GM23338 (cell line): ENCODE results near the gene OR4C15. TPM values are rescaled to one million over a fixed set of nuclear protein-coding genes. Genes with fewer than 3 reads are reported as not detected.

Experiments
- ATAC-seq: fragments of 200-7000 bp; cut with Tn5 transposase; 3 replicates; pipeline ENCODE4 v1.9.1; 2020
- DNase-seq: peaks from one replicate; pipeline ENCODE4 v3.0.0-alpha.2; 2015; ENCODE audit warnings: low spot score
- H2AFZ ChIP-seq: fragments of 200-600 bp; sonication (generic); 2 replicates; pipeline ENCODE4 v1.8.0; 2016; ENCODE audit warnings: antibody characterized with exemption, mild to moderate bottlenecking, moderate library complexity
- H3F3A ChIP-seq: fragments of 200-600 bp; sonication (generic); replicated peaks from 2 replicates; pipeline ENCODE4 v1.8.0; 2017; ENCODE audit warnings: antibody characterized with exemption, mixed run types, low read depth
- H3K27ac ChIP-seq: fragments of 200-600 bp; sonication (generic); 2 replicates; pipeline ENCODE4 v1.6.1; 2016; ENCODE audit warnings: low read depth
- H3K27me3 ChIP-seq: fragments of 200-600 bp; sonication (generic); 2 replicates; pipeline ENCODE4 v1.8.0; 2016; ENCODE audit warnings: mild to moderate bottlenecking, mixed run types, moderate library complexity; ENCODE audit not compliant: insufficient read depth
- H3K36me3 ChIP-seq: fragments of 200-600 bp; sonication (generic); 2 replicates; pipeline ENCODE4 v1.8.0; 2016; ENCODE audit warnings: mild to moderate bottlenecking; ENCODE audit not compliant: insufficient read depth
- H3K4me1 ChIP-seq: fragments of 200-600 bp; sonication (generic); 2 replicates; pipeline ENCODE4 v1.8.0; 2016; ENCODE audit warnings: mild to moderate bottlenecking, moderate library complexity; ENCODE audit not compliant: insufficient read depth
- H3K4me2 ChIP-seq: fragments of 200-600 bp; sonication (generic); 2 replicates; pipeline ENCODE4 v1.7.1; 2017; ENCODE audit warnings: mixed run types
- H3K4me3 ChIP-seq: fragments of 200-600 bp; sonication (generic); 2 replicates; pipeline ENCODE4 v1.6.1; 2016; ENCODE audit warnings: mixed run types
- H3K79me2 ChIP-seq: fragments of 200-600 bp; sonication (generic); replicated peaks from 2 replicates; pipeline ENCODE4 v1.8.0; 2017; ENCODE audit warnings: mild to moderate bottlenecking; ENCODE audit not compliant: insufficient read depth
- H3K9me2 ChIP-seq: fragments of 200-600 bp; sonication (generic); 2 replicates; pipeline ENCODE4 v1.8.0; 2017; ENCODE audit not compliant: insufficient read depth
- H4K20me1 ChIP-seq: fragments of 200-600 bp; sonication (generic); replicated peaks from 2 replicates; pipeline ENCODE4 v1.8.0; 2017; ENCODE audit warnings: mild to moderate bottlenecking; ENCODE audit not compliant: insufficient read depth
- H3K27ac Mint-ChIP-seq: 2 replicates; pipeline ENCODE4 v1.8.0; 2020; ENCODE audit warnings: inconsistent platforms, mild to moderate bottlenecking, moderate library complexity, mixed read lengths
- H3K27me3 Mint-ChIP-seq: 3 replicates; pipeline ENCODE4 v1.8.0; 2022; ENCODE audit warnings: low read depth, mild to moderate bottlenecking, moderate library complexity, mixed read lengths, inconsistent platforms; ENCODE audit not compliant: insufficient read depth, poor library complexity
- H3K36me3 Mint-ChIP-seq: 3 replicates; pipeline ENCODE4 v1.8.0; 2021; ENCODE audit warnings: low read depth, mild to moderate bottlenecking, inconsistent platforms, moderate library complexity, mixed read lengths
- H3K4me1 Mint-ChIP-seq: 3 replicates; pipeline ENCODE4 v1.8.0; 2020; ENCODE audit warnings: mild to moderate bottlenecking, inconsistent platforms, mixed read lengths
- H3K4me3 Mint-ChIP-seq: 3 replicates; pipeline ENCODE4 v1.8.0; 2021; ENCODE audit warnings: moderate library complexity, mild to moderate bottlenecking, inconsistent platforms, mixed read lengths
- H3K9me3 Mint-ChIP-seq: 3 replicates; pipeline ENCODE4 v1.8.0; 2020; ENCODE audit warnings: moderate library complexity, mild to moderate bottlenecking, inconsistent platforms, mixed read lengths
- CTCF ChIP-seq, 2 experiments: fragments of 200-600 bp in 1 of 2; sonication (generic) in 1 of 2; conservative IDR thresholded peaks; 2 replicates each; pipeline versions ENCODE4 v1.5.1 to v1.6.1; 2016 to 2017; ENCODE audit warnings: antibody characterized with exemption in 2 of 2, low read depth in 2 of 2, mild to moderate bottlenecking in 2 of 2, moderate library complexity in 1 of 2
- EZH2phosphoT487 ChIP-seq: fragments of 200-600 bp; sonication (generic); IDR thresholded peaks from one replicate; pipeline ENCODE4 v1.8.1; 2018; ENCODE audit warnings: antibody characterized with exemption; ENCODE audit not compliant: unreplicated experiment
- REST ChIP-seq: IDR thresholded peaks from one replicate; pipeline ENCODE4 v1.6.1; 2018; ENCODE audit warnings: antibody characterized with exemption; ENCODE audit not compliant: unreplicated experiment
- STAT1 ChIP-seq: IDR thresholded peaks from one replicate; pipeline ENCODE4 v1.6.1; 2016; ENCODE audit warnings: antibody characterized with exemption; ENCODE audit not compliant: unreplicated experiment
- ZNF114 ChIP-seq: fragments of 250-450 bp; sonication (Bioruptor Pico); IDR thresholded peaks from 2 replicates; pipeline ENCODE4 v1.5.0; 2020; ENCODE audit warnings: mild to moderate bottlenecking, moderate library complexity
- ZNF462 ChIP-seq: fragments of 250-450 bp; sonication (Bioruptor Pico); IDR thresholded peaks from 2 replicates; pipeline ENCODE4 v1.5.0; 2020; ENCODE audit warnings: mild to moderate bottlenecking, moderate library complexity
- polyA plus RNA-seq: library from polyadenylated mRNA; unstranded; fragments of >200 nt; fragmentation: Nextera tagmentation; extraction: Ambion mirVana; gene quantifications from 2 replicates; pipeline ENCODE4 v1.2.1, GENCODE V29; 2016
- total RNA-seq: library from RNA; depleted of rRNA; stranded (reverse); fragments of >200 nt; shearing (Covaris generic); gene quantifications from 2 replicates; pipeline ENCODE4 v1.2.3, GENCODE V29; 2014

Gene OR4C15
- total and polyA plus RNA-seq, 2 experiments from 2014 or later, result not detected

- TF ChIP-seq REST (no peak), EZH2phosphoT487 (no peak)
These were observed 17.6 kb downstream of the OR4C15 start, which contains the start of gene OR4C16 (continued) for GRCh38 chr11:55571828-55572227.

GRCh38 chr11:55572548-55572947, 18.3 kb downstream of the OR4C15 start:
- Histone ChIP-seq H3K4me2 (no peak overlapping the region), H3K4me3 (no peak overlapping the region), H4K20me1 (no peaks in the 10 kb centered on the region), H3K27me3 (no peaks in the 10 kb centered on the region), H2AFZ (no peak overlapping the region), H3K4me1 (no peaks in the 10 kb centered on the region), H3K9me2 (no peaks in the 10 kb centered on the region), H3K36me3 (peaks cover 8% of the 10 kb centered on the region; the same call in 1 of the 2 replicates), H3K27ac (no peak overlapping the region), H3K79me2 (no peaks in the 10 kb centered on the region), H3F3A (no peaks in the 10 kb centered on the region)
- peaks cover 4% of the 10 kb centered on the region for H3K27me3 Mint-ChIP-seq
- no peak for DNase-seq
- no peak for ATAC-seq
- H3K9me3 Mint-ChIP-seq, result peaks cover 92% of the 10 kb centered on the region
- H3K27ac Mint-ChIP-seq, result no peak overlapping the region
- no peak for TF ChIP-seq ZNF462
- no peak for TF ChIP-seq REST
- no peak for TF ChIP-seq STAT1
- TF ChIP-seq ZNF114 (CRISPR knock-in tag), result no peak
- TF ChIP-seq CTCF (conservative IDR thresholded peaks at IDR 0.05; ENCODE audit: low read depth in 2 of 2), result no peak
- TF ChIP-seq EZH2phosphoT487, result no peak
- H3K36me3 Mint-ChIP-seq, result peaks cover 17% of the 10 kb centered on the region
- no peak overlapping the region for H3K4me3 Mint-ChIP-seq
- H3K4me1 Mint-ChIP-seq, result no peaks in the 10 kb centered on the region
